C4-2B (cell line): ENCODE data around the gene RNPS1.

Experiments used
- H3K27ac ChIP-seq: fragments of 450-650 bp; 2 replicates; pipeline ENCODE4 v1.5.1; 2017
- ZFX ChIP-seq: fragments of 450-650 bp; IDR thresholded peaks from 2 replicates; pipeline ENCODE4 v1.6.1; 2017
- TF ChIP-seq, protein P1 (sequence below): fragments of 450-650 bp; conservative IDR thresholded peaks from 2 replicates; pipeline ENCODE4 v1.5.1; 2017; ENCODE audit warnings: mild to moderate bottlenecking

The RNPS1 gene

GRCh38 chr16:2297506-2297860, 29.6 kb upstream of the RNPS1 start:
- TF ChIP-seq, protein P1, sequence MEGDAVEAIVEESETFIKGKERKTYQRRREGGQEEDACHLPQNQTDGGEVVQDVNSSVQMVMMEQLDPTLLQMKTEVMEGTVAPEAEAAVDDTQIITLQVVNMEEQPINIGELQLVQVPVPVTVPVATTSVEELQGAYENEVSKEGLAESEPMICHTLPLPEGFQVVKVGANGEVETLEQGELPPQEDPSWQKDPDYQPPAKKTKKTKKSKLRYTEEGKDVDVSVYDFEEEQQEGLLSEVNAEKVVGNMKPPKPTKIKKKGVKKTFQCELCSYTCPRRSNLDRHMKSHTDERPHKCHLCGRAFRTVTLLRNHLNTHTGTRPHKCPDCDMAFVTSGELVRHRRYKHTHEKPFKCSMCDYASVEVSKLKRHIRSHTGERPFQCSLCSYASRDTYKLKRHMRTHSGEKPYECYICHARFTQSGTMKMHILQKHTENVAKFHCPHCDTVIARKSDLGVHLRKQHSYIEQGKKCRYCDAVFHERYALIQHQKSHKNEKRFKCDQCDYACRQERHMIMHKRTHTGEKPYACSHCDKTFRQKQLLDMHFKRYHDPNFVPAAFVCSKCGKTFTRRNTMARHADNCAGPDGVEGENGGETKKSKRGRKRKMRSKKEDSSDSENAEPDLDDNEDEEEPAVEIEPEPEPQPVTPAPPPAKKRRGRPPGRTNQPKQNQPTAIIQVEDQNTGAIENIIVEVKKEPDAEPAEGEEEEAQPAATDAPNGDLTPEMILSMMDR, result no peak
- TF ChIP-seq ZFX, result no peak
- H3K27ac ChIP-seq, result no peak overlapping the region

DNA sequence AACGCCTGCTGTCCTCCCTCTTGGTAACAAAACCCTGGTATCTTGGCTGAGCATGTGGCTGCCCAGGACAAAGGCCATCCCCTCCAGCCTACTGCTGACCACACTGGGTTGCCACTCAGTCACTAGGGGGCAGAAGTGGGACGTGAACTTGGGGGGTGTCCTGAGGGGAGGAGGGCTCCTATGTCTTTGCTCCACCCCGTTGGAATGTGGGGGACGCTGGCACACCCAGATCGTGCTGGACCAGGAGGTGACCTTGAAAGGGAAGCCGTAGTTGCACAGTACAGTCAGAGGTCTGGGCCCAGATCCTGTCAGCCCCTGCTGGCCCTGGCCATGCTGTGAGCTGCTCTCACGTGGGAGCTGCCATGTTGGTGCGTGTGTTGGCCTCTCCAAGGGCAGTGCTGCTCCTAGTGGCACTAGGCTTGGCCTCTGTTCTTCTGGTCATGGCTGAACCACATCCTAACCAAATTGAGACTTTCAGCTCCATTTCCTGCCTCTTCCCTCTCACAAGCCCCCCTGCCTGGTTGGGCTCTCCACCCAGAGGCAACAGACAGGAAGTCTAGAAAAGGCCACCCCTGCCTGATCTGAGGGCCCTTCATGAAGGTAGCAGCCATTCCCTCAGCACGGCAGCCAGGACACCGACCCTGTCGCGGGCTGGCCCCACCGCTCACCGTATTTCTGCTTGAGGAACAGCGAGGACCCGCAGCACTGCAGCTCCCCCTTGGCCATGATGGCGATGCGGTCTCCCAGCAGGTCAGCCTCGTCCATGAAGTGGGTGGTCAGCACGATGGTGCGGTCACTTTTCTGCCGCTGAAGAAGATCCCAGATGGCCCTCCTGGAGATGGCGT, 29.0 kb upstream of the RNPS1 start:
- TF ChIP-seq ZFX, result no peak
- TF ChIP-seq, protein P1, result no peak; the same call in 1 of the 2 replicates
- H3K27ac ChIP-seq, result no peak overlapping the region

- H3K27ac ChIP-seq, result no peak overlapping the region
- TF ChIP-seq, protein P1, result no peak
- no peak for TF ChIP-seq ZFX
Measured at GRCh38 chr16:2295056-2295798, 27.3 kb upstream of the RNPS1 start.

DNA sequence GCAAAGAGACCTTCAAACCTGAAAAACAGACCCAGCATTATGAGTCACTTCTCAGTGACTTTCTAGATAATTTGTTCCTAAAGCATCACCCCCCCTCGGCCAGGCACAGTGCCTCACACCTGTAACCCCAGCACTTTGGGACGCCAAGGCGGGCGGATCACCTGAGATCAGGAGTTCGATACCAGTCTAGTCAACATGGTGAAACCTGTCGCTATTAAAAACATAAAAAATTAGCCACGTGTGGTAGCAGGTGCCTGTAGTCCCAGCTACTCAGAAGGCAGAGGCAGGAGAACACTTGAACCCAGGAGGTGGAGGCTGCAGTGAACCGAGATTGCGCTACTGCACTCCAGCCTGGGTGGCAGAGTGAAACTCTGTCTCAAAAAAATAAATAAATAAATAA, 24.3 kb upstream of the RNPS1 start:
- H3K27ac ChIP-seq, result no peak overlapping the region
- TF ChIP-seq, protein P1, result no peak
- no peak for TF ChIP-seq ZFX

- TF ChIP-seq ZFX, result no peak
- TF ChIP-seq, protein P1, result no peak
- no peak overlapping the region for H3K27ac ChIP-seq
Measured at GRCh38 chr16:2289282-2289681, 21.4 kb upstream of the RNPS1 start.

GRCh38 chr16:2288726-2289125, 20.8 kb upstream of the RNPS1 start:
- no peak overlapping the region for H3K27ac ChIP-seq
- TF ChIP-seq, protein P1, result no peak
- no peak for TF ChIP-seq ZFX

DNA sequence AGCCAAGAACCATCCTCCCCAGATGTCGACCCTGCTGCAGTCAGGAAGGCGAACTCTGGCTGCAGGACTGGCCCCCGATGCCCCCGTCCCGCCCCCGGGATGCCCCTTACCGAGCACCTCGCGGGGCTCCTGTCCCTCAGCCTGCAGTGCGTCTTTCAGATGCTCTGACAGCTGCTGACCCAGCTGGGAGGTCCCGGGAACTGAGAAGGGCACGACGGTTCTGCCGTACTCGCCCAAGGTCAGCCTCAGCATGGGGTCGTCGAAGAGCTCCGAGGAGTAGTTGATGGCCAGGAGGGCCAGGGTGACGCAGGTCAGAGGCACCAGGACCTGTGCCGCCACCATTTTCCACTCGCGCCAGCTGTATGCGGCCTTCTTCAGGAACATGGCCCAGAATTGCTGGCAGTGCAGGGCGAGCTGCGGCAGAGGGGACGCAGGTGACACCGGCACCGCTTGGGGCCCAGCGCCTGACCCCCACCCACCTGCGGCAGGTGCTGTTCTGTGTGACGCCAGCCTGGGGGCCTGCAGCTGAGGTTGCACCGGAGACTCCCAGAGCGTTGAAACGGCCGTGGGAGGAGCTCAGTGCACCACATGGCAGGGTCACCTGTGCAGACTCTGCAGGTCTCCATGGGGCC, 20.1 kb upstream of the RNPS1 start:
- H3K27ac ChIP-seq, result no peak overlapping the region
- TF ChIP-seq, protein P1, result no peak
- no peak for TF ChIP-seq ZFX
